Measurements from ENCODE around the gene SLC26A4.

DNA sequence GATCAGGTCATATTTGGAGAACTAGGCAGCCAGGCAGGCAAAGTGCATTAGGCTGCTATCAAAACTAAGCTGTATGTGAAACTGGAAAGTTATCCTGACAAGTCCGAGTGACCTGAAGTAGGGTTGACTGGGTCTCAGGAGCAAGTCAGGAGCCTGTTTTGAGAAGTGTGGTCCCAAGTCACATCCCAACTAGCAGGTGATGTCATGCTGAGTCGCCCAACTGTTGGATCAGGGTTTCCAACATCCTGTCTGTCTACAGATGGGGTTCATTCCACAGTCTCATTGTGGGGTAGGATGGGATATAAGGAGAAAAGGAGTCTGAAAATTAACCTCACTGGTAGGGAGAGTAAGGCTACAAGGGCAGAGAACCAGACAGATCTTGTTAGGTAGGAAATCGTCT lies 27.0 kb downstream of the SLC26A4 start:
- TF ChIP-seq POLR2AphosphoS5 (IDR thresholded peaks at IDR 0.05; ENCODE audit: borderline replicate concordance, low read depth, low read length) (no peak), EZH2 (IDR thresholded peaks at IDR 0.05) (no peak), FOXP2 (optimal IDR thresholded peaks at IDR 0.05; ENCODE audit: control extremely low read depth, extremely low read length, insufficient read depth) (no peak)

All from SK-N-MC (cell line).